ENCODE measurements around the gene RPL31. TPM values are rescaled to one million over a fixed set of nuclear protein-coding genes. Genes with fewer than 3 reads are reported as not detected.
A peak's percentile ranks its signal among the peaks of the same experiment; 100 is the strongest.

RPL31 gene
- total and polyA plus RNA-seq, 9 of the 15 experiments (the other 6 are each of a cell fraction or from before 2014, with no cell fraction given) = 1,176 to 6,037 (median 2,997) TPM

- 23% methylated on average over 5 of the region's 5 CpGs for WGBS (ENCODE audit: insufficient coverage, low coverage, missing lambda C conversion rate)
- ChIA-PET CTCF (ENCODE audit: low intra/inter-chr PET ratio) (no interaction called here), POLR2A (no interaction called here)
- Histone ChIP-seq H2AFZ (ENCODE audit: low read depth, low read length) (no peak overlapping the region), H4K20me1 (replicated peaks; ENCODE audit: control insufficient read depth, insufficient read depth, low read length) (no peaks in the 10 kb centered on the region), H3K27me3 (ENCODE audit: control insufficient read depth in 2 of 2, insufficient read depth in 2 of 2, low read length in 2 of 2) (peaks cover 10 to 30% of the 10 kb centered on the region in 2 experiments; a peak in 4 of 5 replicates), H3K4me3 (no peak overlapping the region), H3K9me1 (ENCODE audit: control insufficient read depth, insufficient read depth, low read length) (no peaks in the 10 kb centered on the region), H3K4me2 (ENCODE audit: insufficient read depth, low read length) (no peak overlapping the region), H3K9me3 (replicated peaks; ENCODE audit: control insufficient read depth, insufficient read depth, low read depth, low read length) (no peaks in the 10 kb centered on the region), H3K36me3 (ENCODE audit: control insufficient read depth, insufficient read depth, low read length) (peaks cover 3% of the 10 kb centered on the region; the same call in 2 of the 3 replicates), H3K9ac (ENCODE audit: insufficient read depth in 1 of 2, low read depth in 2 of 2, low read length in 2 of 2) (no peak overlapping the region), H3K79me2 (ENCODE audit: control insufficient read depth, insufficient read depth, low read length) (peaks cover 7% of the 10 kb centered on the region), H3K4me1 (replicated peaks in 1 of 2; ENCODE audit: control insufficient read depth in 2 of 2, insufficient read depth in 2 of 2, low read length in 2 of 2) (peaks cover 6 to 9% of the 10 kb centered on the region in 2 experiments; a peak in 4 of 5 replicates), H3K27ac (ENCODE audit: extremely low read depth, low read depth, low read length) (no peak overlapping the region)
- FAIRE-seq = no peak
- no TSS peak for BruUV-seq (replicated peaks)
- in situ Hi-C loops (cut with MboI) (loop anchor here (10.0 kb wide), 1 partner anchor 383 kb away; no protein-coding TSS in a partner anchor), intact Hi-C loops (cut with micrococcal nuclease) (no loop called here)
- DNase-seq (ENCODE audit: extremely low read depth in 1 of 4, low spot score in 3 of 4) = no peak
- ATAC-seq = no peak
- peak; percentile 78 for TF ChIP-seq ZNF316 (IDR thresholded peaks at IDR 0.05)
- peak; percentile 45; the same call in 1 of the 2 replicates for TF ChIP-seq MAFF (IDR thresholded peaks at IDR 0.05; ENCODE audit: low read length)
- TF ChIP-seq MAFG (tag; conservative IDR thresholded peaks at IDR 0.05) = 0 out of 2 replicates have a peak, but pooled peaks have one; percentile 13
- TF ChIP-seq ARNT (IDR thresholded peaks at IDR 0.05) = no peak
- no peak for TF ChIP-seq ZNF175 (CRISPR knock-in tag; IDR thresholded peaks at IDR 0.05; ENCODE audit: low read depth)
- TF ChIP-seq C11orf30 (IDR thresholded peaks at IDR 0.05; ENCODE audit: low read depth) = peak; percentile 39; the same call in 1 of the 2 replicates
- TF ChIP-seq ZNF239 (CRISPR knock-in tag; IDR thresholded peaks at IDR 0.05) = no peak
Observed at GRCh38 chr2:100997509-100998234, 4.4 kb upstream of the RPL31 start.
